HT-29 (cell line): ENCODE results near the gene SND1. TPM values are rescaled to one million over a fixed set of nuclear protein-coding genes. Genes with fewer than 3 reads are reported as not detected.

Experiments
- DNase-seq: peaks from one replicate; pipeline ENCODE4 v3.0.0-alpha.2; 2015; ENCODE audit warnings: low spot score
- total RNA-seq: library from RNA; depleted of rRNA; stranded (reverse); fragments of >200 nt; shearing (Covaris generic); gene quantifications from 2 replicates; pipeline ENCODE4 v1.2.3, GENCODE V29; 2014

The SND1 gene
- total RNA-seq, 1 experiment from 2014 or later: 178 TPM

DNA sequence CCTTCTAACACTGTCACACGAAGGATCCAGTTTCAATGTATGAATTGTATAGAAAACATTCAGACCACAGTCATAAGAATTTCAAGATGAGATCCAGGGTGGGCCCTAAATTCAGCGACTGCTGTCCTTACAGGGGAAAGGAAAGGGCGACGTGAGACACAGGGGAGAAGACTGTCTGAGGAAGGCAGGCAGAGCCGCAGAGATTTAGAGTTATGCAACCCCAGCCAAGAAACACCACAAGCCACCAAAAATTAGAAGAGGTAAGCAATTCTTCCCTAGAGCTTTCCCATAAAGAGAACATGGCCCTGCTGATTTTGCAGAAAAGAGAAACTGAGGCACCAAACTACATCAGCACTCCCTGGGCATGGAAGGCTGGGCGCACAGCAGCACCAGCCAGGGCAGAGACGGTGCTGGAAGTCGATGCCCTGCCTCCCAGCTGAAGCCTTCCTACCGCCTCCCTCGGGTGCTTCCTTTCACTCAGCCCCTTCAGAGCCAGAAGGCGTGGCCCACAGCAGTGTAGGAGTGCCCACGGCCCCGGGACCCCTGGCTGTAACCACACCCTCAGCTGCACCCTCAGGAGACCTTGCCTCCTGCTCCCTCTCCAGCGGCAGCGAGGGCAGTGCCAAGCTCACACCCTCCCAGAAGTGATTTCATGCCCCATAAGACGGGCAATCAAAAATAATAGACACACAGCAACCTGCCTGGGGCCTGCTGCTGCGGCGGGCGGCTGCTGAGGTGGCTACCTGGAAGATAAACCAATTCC, 460.2 kb downstream of the SND1 start:
- no peak for DNase-seq

DNA sequence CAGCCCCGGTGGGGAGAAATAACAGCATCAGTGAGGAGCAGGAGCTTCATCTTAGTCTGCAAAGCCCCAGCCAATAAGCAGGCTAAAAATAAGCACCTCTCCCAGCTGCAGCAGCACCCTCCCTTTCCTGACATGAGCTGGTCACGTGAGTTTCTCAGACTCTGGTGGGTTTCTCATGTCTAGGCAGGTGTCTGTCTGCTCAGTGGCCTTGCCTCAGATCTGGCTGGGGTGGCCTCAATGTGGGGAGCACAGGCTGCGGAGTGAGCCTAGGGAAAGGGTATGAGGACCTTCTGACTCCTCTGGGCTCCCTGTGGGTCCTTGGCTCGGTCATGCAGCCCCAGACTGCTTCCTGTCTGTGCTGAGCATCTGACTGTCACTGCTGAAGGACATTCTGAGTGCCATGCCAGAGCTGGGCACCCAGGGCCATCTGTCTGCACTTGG, 460.8 kb downstream of the SND1 start:
- no peak for DNase-seq

DNA sequence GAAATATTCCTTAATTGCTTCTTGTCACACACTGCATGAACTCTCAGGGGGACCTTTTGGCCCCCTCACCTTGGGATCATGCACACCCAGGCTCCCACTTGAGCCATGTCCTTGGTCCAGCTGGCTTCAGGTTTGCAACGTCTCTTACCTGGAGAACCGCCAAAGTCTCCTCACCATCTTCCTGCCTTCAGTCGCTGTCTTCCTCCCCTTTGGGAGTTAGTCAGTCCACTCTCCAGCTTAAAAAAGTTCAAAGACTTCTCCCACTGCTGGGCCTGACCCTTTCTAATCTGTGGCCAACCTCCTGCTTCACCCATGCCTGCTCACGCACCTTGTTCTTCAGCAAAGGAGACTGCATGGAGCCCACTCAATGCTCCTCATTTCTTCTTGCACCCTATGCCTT, 461.8 kb downstream of the SND1 start:
- no peak for DNase-seq

DNA sequence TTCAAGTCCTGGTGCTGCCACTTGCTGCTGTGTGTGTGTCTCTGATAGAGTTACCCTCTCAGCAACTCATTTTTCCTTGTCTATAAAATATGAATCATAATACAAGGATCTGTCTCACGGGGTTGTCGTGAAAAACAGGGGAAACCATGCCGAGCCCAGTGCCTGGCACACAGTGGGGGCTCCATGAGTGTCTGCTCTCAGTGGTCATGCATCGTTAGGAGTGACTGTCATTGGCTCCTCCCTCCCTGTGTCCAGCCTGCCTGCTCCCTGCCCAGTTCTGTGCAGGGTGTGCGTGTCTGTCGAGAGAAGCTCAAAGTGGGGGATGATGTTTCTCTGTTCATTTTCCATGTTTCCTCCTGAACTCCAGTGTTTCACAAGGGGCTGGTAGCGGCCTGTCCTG, 462.8 kb downstream of the SND1 start:
- no peak for DNase-seq

DNA sequence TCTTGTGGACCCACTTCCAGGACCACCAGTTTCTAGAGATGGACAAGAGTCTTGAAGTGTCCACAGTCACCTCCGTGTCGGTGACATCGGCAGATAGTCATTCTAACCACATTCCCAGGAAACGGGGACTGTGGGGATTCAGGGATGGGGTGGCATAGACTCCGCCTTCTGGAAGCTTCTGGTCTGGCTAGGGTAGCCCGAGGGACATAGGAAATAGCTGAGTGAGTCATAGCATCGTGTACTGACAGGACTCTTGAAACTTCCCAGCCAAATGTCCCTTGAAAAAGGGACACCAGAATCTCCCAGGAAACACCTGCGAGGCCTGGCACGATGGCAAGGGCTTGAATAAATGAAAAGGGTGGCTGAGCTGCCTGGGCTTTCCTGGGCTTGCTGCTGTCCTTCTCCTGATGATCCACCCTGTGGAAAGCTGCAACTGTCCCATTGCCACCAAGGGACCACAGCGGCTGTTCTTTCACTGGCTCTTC, 463.4 kb downstream of the SND1 start:
- no peak for DNase-seq

DNA sequence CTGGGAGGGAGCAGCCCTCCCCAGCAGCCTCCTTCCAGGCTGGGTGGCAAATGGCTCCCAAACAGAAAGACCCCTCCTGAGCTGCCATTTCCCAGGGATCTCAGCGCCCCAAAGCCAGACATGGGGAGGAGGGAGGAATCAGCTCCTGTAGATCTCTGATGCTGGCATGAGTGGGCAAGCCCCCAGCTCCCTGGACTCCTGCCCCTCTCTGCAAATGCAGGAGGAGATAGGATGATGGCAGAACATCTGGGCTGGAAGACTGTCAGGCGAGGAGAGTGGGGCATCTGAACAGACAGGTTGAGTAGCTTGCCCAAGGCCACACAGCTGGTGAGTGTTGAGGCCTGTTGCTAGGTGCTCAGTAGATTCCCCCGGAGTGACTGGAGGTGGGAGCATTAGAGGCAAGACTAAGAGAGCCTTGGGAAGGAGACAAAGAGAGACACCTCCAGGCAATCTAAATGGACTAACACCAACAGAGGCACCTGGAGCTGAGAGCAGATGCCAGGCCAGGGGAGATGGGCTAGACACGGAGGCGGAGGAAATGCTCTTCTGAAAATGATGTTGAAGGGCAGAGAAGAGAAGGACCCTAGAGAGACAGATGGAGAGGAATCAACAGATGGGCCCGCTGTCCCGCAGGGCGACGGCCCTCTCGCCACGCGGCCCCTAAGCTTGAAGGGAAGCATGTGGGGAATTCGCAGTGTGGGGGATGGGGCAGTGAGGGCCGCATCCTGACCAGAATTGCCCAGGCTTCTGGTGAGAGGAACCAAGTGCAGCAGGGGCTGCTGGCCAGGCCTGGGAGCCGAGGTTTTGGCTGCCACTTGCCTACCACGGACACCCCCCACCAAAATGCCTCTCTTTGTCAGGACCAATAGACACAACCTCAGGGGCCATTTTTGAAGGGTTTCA, 464.1 kb downstream of the SND1 start:
- DNase-seq: no peak

DNA sequence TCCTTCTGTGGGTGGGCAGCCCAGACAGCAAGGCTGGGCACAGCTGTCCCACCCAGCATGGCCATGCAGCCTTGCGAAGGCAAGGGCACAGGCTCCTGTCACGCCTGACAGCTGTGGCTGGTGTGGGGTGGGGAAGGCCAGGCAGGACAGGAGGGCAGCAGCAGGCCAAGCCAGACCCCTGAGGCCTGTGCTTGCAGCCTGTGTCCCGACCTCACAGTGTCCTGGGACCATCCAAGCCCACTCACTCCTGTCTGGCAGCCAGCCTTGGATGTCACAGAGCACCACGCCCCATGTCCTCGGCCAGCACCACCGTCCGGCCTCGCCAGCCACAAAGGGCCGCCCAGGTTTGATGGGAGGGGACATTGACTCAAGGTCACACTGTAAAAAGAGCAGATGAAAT, 464.7 kb downstream of the SND1 start:
- no peak for DNase-seq

DNA sequence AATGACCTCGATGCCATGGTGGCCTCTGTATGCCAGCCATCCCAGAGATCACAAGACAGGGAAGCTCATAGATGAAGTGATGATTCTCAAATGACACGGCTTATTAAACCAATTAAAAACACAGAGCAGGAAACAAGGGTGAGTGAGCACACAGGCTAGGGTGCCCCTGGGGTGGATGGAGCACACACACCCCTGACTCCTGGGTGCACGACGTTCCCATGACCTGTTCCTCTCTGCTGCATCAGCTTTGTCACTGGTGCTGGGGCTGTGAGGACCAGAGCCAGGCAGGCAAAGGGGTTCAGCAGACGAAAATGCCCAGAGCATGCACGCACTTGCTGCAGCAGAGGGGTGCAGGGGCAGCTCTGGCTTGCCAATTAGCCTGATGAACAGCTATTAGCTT, 465.7 kb downstream of the SND1 start:
- DNase-seq: no peak

DNA sequence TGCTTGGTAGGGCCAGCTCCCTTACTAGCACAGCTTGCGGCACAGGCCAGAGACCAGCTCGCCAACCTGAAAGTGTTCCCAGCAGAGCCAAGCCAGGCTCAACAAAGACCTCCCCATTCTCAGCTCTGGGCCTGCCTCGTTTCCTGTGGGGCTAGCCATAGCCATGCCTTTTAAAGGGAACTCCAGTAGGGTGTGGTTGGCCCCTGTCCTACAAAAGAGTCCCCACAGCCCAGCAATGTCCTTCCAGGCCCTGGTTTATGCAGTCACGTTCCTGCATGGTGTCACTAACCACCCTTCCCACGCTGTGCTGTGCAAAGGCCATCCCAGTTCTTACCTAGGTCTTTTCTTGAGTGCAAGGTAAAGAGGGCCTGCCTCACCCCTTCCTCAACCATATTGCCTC, 467.0 kb downstream of the SND1 start:
- DNase-seq: no peak

DNA sequence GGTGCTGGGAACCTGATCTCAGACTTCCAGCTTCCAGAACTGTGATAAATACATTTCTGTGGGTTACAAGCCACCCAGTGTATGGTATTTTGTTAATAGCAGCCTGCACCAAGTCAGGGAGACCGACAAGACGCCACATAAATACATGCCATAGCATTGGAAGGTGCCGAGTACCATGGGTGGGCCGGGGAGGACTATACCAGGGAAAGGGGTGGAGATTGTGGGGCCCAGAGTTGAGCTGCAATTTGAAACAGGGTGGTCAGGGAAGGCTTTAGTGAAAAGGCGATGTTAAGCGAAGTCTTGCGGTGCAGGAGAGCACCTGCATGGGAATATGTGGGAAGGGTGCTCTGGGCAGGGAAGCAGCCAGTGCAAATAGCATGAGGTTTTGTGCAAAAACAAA, 468.1 kb downstream of the SND1 start:
- DNase-seq: no peak

DNA sequence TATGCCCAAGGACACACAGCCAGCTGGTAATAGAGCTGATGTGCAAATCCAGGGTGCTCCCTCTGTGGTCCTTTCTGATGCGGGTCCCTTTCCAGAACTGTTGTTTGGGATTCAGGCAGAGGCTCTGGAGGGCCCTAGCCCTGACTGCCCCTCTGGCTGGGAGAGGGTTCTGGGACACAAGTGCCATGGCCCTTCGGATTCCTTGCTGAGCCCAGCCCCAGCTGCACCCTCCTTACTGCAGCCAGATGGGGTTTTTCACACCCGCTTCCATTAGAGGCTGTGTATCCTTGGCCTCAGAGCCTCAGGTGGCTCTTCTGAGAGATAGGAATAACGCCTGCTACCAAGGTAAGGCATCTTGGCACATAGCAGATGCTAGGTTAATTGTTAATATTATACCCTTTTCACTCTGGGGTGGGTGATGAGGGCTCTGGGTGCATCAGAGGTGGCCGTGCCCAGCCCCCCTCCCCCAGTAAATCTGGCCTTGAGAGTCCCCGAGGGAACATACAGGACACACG, 469.0 kb downstream of the SND1 start:
- no peak for DNase-seq

DNA sequence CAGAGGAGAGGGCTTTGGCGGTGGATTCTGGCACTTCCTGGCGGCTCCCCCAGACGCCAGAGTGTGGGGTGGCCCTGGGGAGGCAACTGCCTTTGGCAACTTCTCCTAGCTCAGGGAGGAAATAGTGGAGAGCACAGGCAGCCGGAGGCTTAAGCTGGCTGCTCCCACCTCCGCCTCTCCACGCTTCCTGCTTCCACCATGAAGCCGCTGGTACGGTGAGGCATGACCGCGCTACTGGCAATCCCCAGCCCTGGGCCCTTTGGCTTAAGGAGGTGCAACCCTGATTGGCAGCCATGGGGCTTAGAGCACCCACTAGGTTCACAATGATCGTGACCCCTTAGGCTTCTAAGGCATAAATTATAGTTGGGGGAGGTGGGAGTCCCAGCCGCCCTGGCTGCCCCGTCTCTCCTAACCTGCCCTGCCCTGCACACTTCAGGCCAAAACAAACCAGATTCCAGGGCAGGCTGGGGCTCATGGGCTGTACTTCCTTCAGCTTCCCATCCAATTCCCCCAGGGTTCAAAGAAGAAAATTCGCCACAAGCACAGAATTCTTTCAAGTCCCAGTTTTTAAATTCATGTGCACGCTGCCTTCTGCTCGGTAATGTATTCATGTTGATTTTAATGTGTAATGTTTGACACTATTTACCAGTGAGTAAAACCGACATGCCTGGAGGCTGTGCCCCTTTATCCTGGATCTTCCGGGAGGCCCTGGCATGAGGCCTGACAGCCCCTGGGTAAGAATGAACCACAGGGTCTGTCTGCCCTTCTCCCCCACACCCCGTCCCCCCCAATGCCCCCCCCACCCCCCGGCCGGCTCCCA, 469.9 kb downstream of the SND1 start:
- no peak for DNase-seq

DNA sequence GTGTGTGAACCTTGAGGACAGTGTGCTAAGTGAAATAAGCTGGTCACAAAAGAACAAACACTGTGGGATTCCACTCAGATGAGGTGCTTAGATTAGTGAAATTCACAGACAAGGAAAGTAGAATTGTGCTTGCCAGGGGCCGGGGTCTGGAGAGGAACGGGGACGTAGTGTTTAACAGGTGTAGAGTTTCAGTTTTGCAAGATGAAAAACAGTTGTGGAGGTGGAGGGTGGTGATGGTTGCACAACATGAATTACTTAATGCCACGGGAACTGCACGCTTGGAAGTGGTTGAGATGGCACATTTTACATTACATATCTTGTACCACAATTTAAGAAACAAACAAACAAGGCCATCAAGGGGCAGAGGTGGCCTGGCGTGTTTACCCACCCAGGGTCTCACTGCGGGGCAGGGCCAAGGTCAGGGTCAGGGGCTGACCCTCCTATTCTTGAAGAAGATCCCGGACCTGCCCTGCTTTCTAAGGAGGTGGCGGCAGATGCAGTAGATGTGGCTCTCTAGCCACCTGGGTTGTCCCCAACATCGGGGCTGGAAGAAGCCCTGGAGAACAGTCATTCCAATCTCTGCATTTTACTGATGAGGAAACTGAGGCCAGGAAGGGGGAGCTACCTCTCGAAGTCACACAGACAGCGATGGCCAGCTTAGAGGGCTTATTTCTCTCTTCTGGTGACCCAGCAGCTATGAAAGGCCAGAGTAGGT, 470.7 kb downstream of the SND1 start:
- DNase-seq: no peak

DNA sequence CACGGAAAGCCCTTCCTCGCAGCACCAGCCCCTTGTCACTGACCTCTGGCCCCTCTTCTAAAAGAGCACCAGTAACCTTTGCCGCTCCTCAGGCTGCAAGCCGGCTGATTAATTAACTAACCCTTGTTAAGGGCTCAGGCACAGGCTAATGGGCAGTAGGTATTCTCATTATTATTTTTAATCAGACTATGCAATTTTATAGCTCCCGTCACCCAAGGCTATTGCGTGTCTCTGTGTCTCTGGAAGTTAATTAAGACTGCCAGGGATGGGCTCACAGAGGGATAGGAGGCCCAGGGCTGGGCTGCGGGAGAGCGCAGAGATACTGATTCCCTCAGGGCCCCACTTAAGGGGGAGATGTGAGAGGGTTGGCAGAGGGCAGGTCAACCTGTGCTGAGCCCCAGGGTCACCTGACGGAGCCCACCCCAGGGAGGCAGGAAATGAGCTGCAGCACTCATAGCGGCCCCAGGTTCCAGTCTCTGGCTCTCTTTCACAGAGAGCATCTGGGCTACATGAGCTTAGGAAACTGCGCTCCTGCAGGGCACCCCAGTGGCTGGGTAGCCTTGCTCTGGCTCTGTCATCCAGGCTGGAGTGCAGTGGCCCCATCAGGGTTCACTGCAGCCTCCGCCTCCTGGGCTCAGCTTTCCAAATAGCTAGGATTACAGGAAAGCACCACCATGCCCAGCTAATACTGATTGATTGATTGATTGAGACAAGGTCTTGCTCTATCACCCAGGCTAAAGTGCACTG, 471.5 kb downstream of the SND1 start:
- DNase-seq: no peak

DNA sequence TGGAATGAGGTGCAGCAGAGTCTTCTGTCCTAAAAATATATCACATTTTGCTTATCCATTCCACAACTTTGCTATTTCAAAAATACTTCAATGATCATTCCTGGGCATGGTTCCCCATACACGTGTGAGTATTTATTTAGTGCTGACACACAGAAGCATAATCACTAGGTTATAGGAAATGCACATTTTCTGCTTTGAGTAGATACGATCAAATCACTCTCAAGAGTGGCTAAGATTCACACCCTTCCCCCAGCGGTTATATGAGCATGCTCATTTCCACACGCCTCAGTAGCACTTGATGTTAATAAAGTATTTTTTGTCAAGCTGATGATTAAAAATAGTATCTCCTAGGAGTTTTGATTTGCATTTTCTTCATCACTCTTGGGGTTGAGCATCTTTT, 472.8 kb downstream of the SND1 start:
- DNase-seq: no peak

DNA sequence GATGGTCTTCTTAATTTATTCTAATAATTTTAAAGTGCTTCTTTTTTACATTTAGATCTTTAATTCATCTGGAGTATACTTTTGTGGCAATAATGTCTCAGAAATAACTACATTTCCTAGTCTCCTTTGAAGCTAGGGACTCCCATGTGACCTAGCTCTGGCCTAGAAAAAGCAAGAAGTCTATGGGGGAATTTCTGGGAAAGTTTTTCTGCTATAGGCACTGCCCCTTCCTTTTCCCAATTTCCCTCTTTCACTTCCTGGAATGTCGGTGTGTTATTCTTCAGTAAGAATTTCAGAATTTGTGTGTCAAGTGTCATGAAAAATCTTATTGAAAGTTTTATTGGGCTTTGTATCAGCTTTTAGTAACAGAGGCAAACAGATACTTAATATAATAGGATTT, 473.8 kb downstream of the SND1 start:
- no peak for DNase-seq

DNA sequence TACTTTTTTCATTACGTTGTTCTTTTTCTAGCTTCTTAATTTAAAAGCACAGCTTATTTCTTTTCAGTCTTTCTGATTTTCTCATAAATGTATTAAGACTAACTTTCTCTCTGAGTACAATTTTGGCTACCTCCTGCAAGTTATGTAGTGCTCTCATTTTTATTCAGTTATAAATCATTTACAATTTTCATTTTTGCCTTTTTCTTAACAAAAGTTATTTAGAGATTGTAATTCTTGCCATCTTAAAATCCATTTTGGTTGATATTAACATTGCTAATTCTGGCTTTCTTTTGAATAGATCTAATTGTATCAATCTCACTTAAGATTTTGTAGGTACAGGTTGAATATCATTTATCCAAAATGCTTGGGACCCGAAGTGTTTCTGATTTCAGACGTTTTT, 476.4 kb downstream of the SND1 start:
- DNase-seq: no peak

DNA sequence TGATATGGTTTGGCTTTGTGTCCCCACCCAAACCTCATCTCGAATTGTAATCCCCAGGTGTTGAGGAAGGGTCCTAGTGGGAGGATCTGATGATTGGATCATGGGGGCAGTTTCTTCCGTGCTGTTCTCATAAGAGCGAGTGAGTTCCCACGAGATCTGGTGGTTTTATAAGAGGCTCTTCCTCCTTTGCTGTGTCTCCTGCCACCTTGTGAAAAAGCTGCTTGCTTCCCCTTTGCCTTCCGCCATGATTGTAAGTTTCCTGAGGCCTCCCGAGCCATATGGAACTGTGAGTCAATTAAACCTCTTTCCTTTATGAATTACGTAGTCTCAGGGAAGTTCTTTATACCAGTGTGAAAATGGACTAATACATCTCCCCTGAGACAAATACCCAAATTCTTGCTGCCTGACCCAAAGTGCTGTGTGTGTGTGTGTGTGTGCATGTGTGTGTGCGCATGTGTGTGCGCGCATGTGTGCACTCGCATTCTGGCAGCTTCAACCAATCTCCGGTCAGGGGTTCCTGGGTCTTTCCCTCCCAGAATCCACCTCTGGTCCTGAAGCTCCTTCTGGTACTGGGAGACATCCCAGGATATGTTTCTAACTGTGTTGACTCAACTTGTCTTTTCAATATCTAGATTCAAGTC, 477.4 kb downstream of the SND1 start:
- DNase-seq: no peak

DNA sequence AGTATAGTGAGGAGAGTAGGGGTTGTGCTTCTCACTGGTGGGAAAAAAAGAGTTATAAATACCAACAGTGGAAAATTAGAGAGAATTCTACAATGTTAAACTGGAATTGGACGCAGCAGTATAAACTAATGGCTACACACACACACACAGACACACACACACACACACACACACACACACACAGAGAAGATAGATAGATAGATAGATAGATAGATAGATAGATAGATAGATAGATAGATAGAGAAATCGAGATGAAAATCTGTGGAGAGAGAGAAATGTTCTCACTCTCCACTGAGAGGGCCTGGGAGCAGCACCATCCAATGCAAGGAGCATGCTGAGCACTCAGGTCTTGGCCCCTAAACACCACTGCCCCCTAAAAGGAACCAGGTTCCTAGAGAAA, 479.1 kb downstream of the SND1 start:
- no peak for DNase-seq

DNA sequence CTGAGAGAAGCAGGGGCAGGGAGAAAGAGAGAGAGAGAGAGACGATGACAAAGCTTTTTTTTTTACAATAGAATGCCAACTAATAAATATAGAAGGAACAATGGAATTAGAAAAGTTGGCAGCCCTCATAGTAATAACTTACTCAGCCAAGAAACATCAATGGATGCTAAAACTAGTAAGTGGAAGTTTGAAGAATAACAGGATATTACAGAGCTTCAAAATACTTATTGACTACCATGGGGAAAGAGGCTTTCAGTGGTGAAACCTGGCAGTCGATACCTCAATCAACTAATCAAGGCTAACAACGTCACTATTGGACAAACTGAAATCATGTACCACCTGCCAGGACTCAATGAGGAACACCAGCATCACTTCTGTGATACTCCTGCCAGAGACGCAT, 479.7 kb downstream of the SND1 start:
- no peak for DNase-seq
